HepG2 (cell line): ENCODE measurements around the gene ARL5B. TPM values are rescaled to one million over a fixed set of nuclear protein-coding genes. Genes with fewer than 3 reads are reported as not detected.

Experiments
- ATAC-seq: fragments of 200-7000 bp; cut with Tn5 transposase; 3 replicates; pipeline ENCODE4 v1.9.1; 2020; ENCODE audit warnings: mild to moderate bottlenecking, moderate library complexity
- BruUV-seq: library from RNA; stranded (reverse); fragments of 400-500 nt; replicated peaks from 2 replicates; lab custom pipeline; 2021; lab: Mats Ljungman, UMichigan
- CTCF ChIA-PET: fragments of 300-600 bp; formaldehyde crosslinking; extraction: SDS; loops from one replicate; lab custom pipeline; 2021; ENCODE audit warnings: low total read pairs, inconsistent platforms, low intra/inter-chr PET ratio; lab: Yijun Ruan, JAX
- POLR2A ChIA-PET: fragments of 350-600 bp; sonication (Branson Sonifier 250); formaldehyde crosslinking; loops from one replicate; lab custom pipeline; 2020; ENCODE audit warnings: antibody characterized with exemption, inconsistent platforms; lab: Yijun Ruan, JAX
- DNase-seq: peaks from one replicate; pipeline ENCODE4 v3.0.0-alpha.2; 2015; ENCODE audit warnings: low spot score
- FAIRE-seq: peaks from 3 replicates; lab custom pipeline; 2011; peaks lifted over from hg19 to GRCh38; lab: Jason Lieb, UNC
- H2AFZ ChIP-seq: one replicate; pipeline ENCODE4 v1.6.1; 2011; ENCODE audit warnings: low read length, inconsistent platforms
- H3K27ac ChIP-seq: fragments of 300-600 bp; 3 replicates; pipeline ENCODE4 v1.8.0; 2011; ENCODE audit warnings: mixed run types, mild to moderate bottlenecking, mixed read lengths, low read length, inconsistent platforms; ENCODE audit not compliant: insufficient read depth; ENCODE audit errors: extremely low read length
- H3K27me3 ChIP-seq, 2 experiments: fragments of 200-600 bp in 1 of 2; 2 replicates in 1 of 2; 3 replicates in 1 of 2; pipeline versions ENCODE4 v1.6.0 to v1.8.0; 2011; ENCODE audit warnings: low read length in 2 of 2, mild to moderate bottlenecking in 2 of 2, moderate library complexity in 2 of 2, inconsistent platforms in 1 of 2; ENCODE audit not compliant: insufficient read depth in 2 of 2, control insufficient read depth in 1 of 2
- H3K36me3 ChIP-seq, 2 experiments: fragments of 200-600 bp in 1 of 2; replicated peaks in 1 of 2; 2 replicates in 1 of 2; 3 replicates in 1 of 2; pipeline versions ENCODE4 v1.5.1 to v1.8.0; 2011; ENCODE audit warnings: low read length in 2 of 2, inconsistent platforms in 1 of 2; ENCODE audit not compliant: insufficient read depth in 2 of 2, control insufficient read depth in 1 of 2
- H3K4me1 ChIP-seq: 2 replicates; pipeline ENCODE4 v1.5.1; 2012; ENCODE audit warnings: low read length, inconsistent platforms; ENCODE audit not compliant: insufficient read depth
- H3K4me2 ChIP-seq: 2 replicates; pipeline ENCODE4 v1.6.0; 2011; ENCODE audit warnings: low read depth, low read length, inconsistent platforms
- H3K4me3 ChIP-seq, 3 experiments: fragments of 200-600 bp in 1 of 3; sonication (generic), shearing (Covaris generic) in 1 of 3; replicated peaks in 1 of 3; 2 replicates each; pipeline ENCODE4 v1.5.1; 2011 to 2016; ENCODE audit warnings: low read length in 3 of 3, inconsistent platforms in 2 of 3, low read depth in 2 of 3, mild to moderate bottlenecking in 2 of 3, control low read depth in 1 of 3, mixed read lengths in 1 of 3; ENCODE audit not compliant: insufficient read depth in 1 of 3
- H3K79me2 ChIP-seq: one replicate; pipeline ENCODE4 v1.6.1; 2011; ENCODE audit warnings: low read length, inconsistent platforms; ENCODE audit not compliant: insufficient read depth
- H3K9ac ChIP-seq: 2 replicates; pipeline ENCODE4 v1.6.0; 2011; ENCODE audit warnings: mild to moderate bottlenecking, low read depth, low read length, inconsistent platforms; ENCODE audit not compliant: insufficient read depth
- H3K9me3 ChIP-seq: 2 replicates; pipeline ENCODE4 v1.5.1; 2012; ENCODE audit warnings: mild to moderate bottlenecking, low read length
- H4K20me1 ChIP-seq: 2 replicates; pipeline ENCODE4 v1.6.0; 2011; ENCODE audit warnings: inconsistent platforms, mild to moderate bottlenecking, low read length, moderate library complexity; ENCODE audit not compliant: insufficient read depth
- HMG20B ChIP-seq: conservative IDR thresholded peaks from 2 replicates; pipeline ENCODE4 v1.6.1; 2016; ENCODE audit warnings: missing genetic modification reagents, missing compliant biosample characterization
- KDM1A ChIP-seq: IDR thresholded peaks from 2 replicates; pipeline ENCODE4 v1.6.1; 2016; ENCODE audit warnings: missing compliant biosample characterization
- POLR2AphosphoS2 ChIP-seq: IDR thresholded peaks from 2 replicates; pipeline ENCODE4 v1.6.1; 2011; ENCODE audit warnings: low read depth, low read length, improper control_type of control experiment
- SAP130 ChIP-seq: IDR thresholded peaks from 2 replicates; pipeline ENCODE4 v1.6.1; 2016; ENCODE audit warnings: low read depth
- TEAD3 ChIP-seq: optimal IDR thresholded peaks from 2 replicates; pipeline ENCODE3; 2016; ENCODE audit warnings: borderline replicate concordance
- ZC3H13 ChIP-seq: sonication (generic); formaldehyde crosslinking; IDR thresholded peaks from 2 replicates; pipeline ENCODE4 v1.8.1; 2023; ENCODE audit warnings: mild to moderate bottlenecking, missing genetic modification reagents, moderate library complexity
- ZFP62 ChIP-seq: sonication (generic); formaldehyde crosslinking; IDR thresholded peaks from 2 replicates; pipeline ENCODE4 v1.4.0; 2020; ENCODE audit warnings: missing genetic modification reagents
- ZNF121 ChIP-seq: sonication (generic); formaldehyde crosslinking; IDR thresholded peaks from 2 replicates; pipeline ENCODE4 v1.5.0; 2020; ENCODE audit warnings: mild to moderate bottlenecking, missing genetic modification reagents
- ZNF263 ChIP-seq: sonication (generic); formaldehyde crosslinking; IDR thresholded peaks from 2 replicates; pipeline ENCODE4 v1.4.0; 2020; ENCODE audit warnings: missing genetic modification reagents
- ZNF431 ChIP-seq: sonication (generic); formaldehyde crosslinking; IDR thresholded peaks from 2 replicates; pipeline ENCODE4 v1.9.0; 2022; ENCODE audit warnings: missing genetic modification reagents, low read depth, mild to moderate bottlenecking, borderline replicate concordance
- WGBS: methylation state at CpG from one replicate; pipeline ENCODE4 v1.1.6; 2017; ENCODE audit warnings: low lambda C conversion rate; 5-methylcytosine and 5-hydroxymethylcytosine counted together
- in situ Hi-C: cut with HindIII; loops from 2 replicates; pipeline ENCODE4 v1.10.0; 2017; ENCODE audit warnings: low pct_unique_long_range_greater_than_20kb; ENCODE audit not compliant: extremely low pct_ligation_motif_present
- intact Hi-C: fragments of 100-400 bp; cut with micrococcal nuclease; formaldehyde crosslinking; loops from one replicate; pipeline ENCODE4 v1.10.0; 2022; ENCODE audit not compliant: unreplicated experiment
- polyA plus RNA-seq, 8 experiments: library from polyadenylated mRNA; depleted of rRNA in 3 of 8; stranded (reverse) in 7 of 8; unstranded in 1 of 8; fragments of >200 nt; fragmentation: Illumina TruSeq in 4 of 8; extraction: Trizol in 4 of 8; gene quantifications; 2 replicates each; pipeline versions ENCODE4 v1.2.1 to v1.2.3, GENCODE V29; 2011 to 2016; ENCODE audit warnings: low read depth in 4 of 8, missing spikeins in 1 of 8, mixed read lengths in 1 of 8; ENCODE audit not compliant: insufficient read depth in 1 of 8
- total RNA-seq, 5 experiments: library from RNA; depleted of rRNA; stranded (reverse); fragments of >200 nt; fragmentation: Illumina TruSeq; extraction: Trizol; gene quantifications; 2 replicates each; pipeline ENCODE4 v1.2.3, GENCODE V29; 2016; ENCODE audit warnings: low read depth in 1 of 5
- TF ChIP-seq, protein P1 (sequence below): sonication (generic); formaldehyde crosslinking; IDR thresholded peaks from 2 replicates; pipeline ENCODE4 v1.5.0; 2020; ENCODE audit warnings: mild to moderate bottlenecking, missing genetic modification reagents

Gene ARL5B
- total and polyA plus RNA-seq, 2 of the 13 experiments (the other 11 are each of a cell fraction or from before 2014, with no cell fraction given): 26.6 to 32.7 TPM

DNA sequence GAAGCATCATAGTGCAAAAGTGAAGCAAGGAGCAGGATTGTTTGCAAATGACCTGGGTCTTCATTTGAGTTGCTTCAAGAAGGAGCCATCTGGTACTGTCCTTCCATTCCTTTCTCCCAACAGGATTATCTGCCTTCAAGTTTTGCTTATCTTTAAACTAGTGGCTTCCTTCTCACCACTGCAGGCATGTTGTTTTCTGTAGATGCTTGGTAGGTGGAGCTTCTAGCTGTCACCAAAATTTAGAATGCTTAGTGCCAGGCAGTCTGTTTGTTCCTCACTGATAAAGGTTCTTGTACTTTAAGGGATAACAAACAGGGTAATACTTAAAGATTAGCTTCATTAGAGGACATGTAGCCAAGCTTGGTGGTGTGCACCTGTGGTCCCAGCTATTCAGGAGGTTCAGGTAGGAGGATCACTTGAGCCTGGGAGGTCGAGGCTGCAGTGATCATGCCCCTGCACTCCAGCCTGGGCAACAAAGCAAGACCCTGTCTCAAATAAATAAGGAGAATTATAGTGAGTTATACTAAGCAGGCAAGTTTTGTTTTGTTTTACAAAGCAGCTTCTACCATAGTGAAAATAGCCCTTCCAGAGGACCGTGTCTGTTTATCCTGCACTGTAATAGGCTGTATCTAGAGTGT is 5.7 kb downstream of the ARL5B start:
- DNase-seq (no peak), FAIRE-seq (no peak), ATAC-seq (peak; percentile 39)
- Histone ChIP-seq H2AFZ (no peak overlapping the region), H3K4me3 (no peak overlapping the region), H3K27ac (peak overlapping the region; percentile 25), H3K27me3 (no peaks in the 10 kb centered on the region; a peak in 1 of 5 replicates), H4K20me1 (peaks cover 71% of the 10 kb centered on the region), H3K4me1 (peaks cover 64% of the 10 kb centered on the region), H3K79me2 (peaks cover 88% of the 10 kb centered on the region), H3K4me2 (peak overlapping the region; percentile 49), H3K9ac (no peak overlapping the region), H3K9me3 (no peaks in the 10 kb centered on the region), H3K36me3 (peaks cover 9 to 27% of the 10 kb centered on the region in 2 experiments)
- no TSS peak for BruUV-seq
- intact Hi-C loops: no loop called here
- ChIA-PET CTCF (no interaction called here), POLR2A (interaction anchor here (1.1 to 1.5 kb wide), 2 partner anchors 37 to 243 kb away, joined by 3 read pairs; no protein-coding TSS in a partner anchor)
- 72% methylated on average over 2 of the region's 2 CpGs for WGBS
- TF ChIP-seq ZC3H13 (CRISPR knock-in tag) (no peak), HMG20B (CRISPR knock-in tag) (no peak), ZNF431 (CRISPR knock-in tag) (no peak), ZNF263 (CRISPR knock-in tag) (no peak), TEAD3 (no peak), ZNF121 (CRISPR knock-in tag) (peak; percentile 14; the same call in 1 of the 2 replicates), POLR2AphosphoS2 (0 out of 2 replicates have a peak, but pooled peaks have one; percentile 30), KDM1A (CRISPR knock-in tag) (no peak), ZFP62 (CRISPR knock-in tag) (no peak), SAP130 (CRISPR knock-in tag) (no peak)
- TF ChIP-seq, protein P1, sequence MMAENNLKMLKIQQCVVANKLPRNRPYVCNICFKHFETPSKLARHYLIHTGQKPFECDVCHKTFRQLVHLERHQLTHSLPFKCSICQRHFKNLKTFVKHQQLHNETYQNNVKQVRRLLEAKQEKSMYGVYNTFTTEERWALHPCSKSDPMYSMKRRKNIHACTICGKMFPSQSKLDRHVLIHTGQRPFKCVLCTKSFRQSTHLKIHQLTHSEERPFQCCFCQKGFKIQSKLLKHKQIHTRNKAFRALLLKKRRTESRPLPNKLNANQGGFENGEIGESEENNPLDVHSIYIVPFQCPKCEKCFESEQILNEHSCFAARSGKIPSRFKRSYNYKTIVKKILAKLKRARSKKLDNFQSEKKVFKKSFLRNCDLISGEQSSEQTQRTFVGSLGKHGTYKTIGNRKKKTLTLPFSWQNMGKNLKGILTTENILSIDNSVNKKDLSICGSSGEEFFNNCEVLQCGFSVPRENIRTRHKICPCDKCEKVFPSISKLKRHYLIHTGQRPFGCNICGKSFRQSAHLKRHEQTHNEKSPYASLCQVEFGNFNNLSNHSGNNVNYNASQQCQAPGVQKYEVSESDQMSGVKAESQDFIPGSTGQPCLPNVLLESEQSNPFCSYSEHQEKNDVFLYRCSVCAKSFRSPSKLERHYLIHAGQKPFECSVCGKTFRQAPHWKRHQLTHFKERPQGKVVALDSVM: peak; percentile 55; the same call in 1 of the 2 replicates
- in situ Hi-C loops: loop anchor here (25.0 kb wide), 1 partner anchor 1003 kb away; no protein-coding TSS in a partner anchor
